OCI-LY1 (cell line): Measurements from ENCODE around the gene LIMS1.

Experiments used
- CTCF ChIP-seq: fragments of 200-600 bp; sonication (generic), shearing (Covaris generic); IDR thresholded peaks from 2 replicates; pipeline ENCODE4 v1.5.1; 2017; ENCODE audit warnings: mild to moderate bottlenecking, antibody characterized with exemption, low read length, moderate library complexity, mixed read lengths
- EZH2 ChIP-seq: fragments of 200-600 bp; sonication (generic), shearing (Covaris generic); IDR thresholded peaks from 2 replicates; pipeline ENCODE4 v1.8.0; 2017; ENCODE audit warnings: borderline replicate concordance, mixed run types, mild to moderate bottlenecking, antibody characterized with exemption, low read length, moderate library complexity, mixed read lengths

DNA sequence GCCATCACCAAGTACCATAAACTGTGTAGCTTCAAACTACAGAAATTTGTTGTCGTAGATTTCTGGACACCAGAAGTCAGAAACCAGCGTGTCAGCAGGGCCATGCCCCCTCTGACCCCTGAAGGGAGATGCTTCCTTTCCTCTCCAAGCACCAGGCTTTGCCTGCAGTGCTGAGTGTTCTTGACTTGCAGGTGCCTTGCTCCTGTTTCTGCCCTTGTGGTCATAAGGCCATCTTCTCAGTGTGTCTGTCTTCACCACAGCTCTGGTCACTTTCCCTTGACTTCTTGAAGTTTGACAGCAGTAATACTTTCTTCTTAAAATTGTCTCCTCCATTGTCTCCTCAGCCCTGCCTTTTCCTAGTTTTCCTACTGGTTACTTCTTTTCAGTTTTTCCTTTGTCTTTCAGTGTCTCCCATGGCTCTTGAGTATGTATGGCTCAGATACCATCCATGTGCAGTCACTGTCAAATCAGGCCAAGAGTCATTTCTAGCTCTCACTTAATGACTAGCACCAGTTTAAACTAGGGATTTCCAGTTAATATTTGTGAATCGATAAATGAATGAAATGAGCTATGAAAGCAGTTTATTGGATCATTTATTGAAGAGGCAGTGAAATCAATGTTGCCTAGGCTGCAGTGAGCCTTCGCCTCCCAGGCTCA is 93.8 kb downstream of the LIMS1 start:
- no peak for TF ChIP-seq CTCF
- TF ChIP-seq EZH2, result no peak
